Kidney (tissue), 14 donors: ENCODE results near the gene IRAK3. TPM values are rescaled to one million over a fixed set of nuclear protein-coding genes. Genes with fewer than 3 reads are reported as not detected.

Source experiments
- DNase-seq, 5 donors: peaks; one replicate each; pipeline ENCODE4 v3.0.0-alpha.2; 2013 to 2020
- FAIRE-seq: peaks from 2 replicates; lab custom pipeline; 2012; peaks lifted over from hg19 to GRCh38; lab: Jason Lieb, UNC
- H3K27ac ChIP-seq, 2 donors: one replicate each; pipeline ENCODE4 v1.7.0; 2013; ENCODE audit warnings: low read depth in 2 of 2, low read length in 2 of 2, inconsistent platforms in 1 of 2
- H3K27me3 ChIP-seq: one replicate; pipeline ENCODE4 v1.7.1; 2013; ENCODE audit warnings: low read length, inconsistent platforms; ENCODE audit not compliant: control insufficient read depth, insufficient read depth
- H3K36me3 ChIP-seq, 3 donors: one replicate each; pipeline versions ENCODE4 v1.7.0 to v1.7.1; 2013; ENCODE audit warnings: low read length in 3 of 3, control low read depth in 1 of 3, inconsistent platforms in 1 of 3; ENCODE audit not compliant: insufficient read depth in 3 of 3, control insufficient read depth in 2 of 3
- H3K4me1 ChIP-seq, 3 donors: one replicate each; pipeline versions ENCODE4 v1.7.0 to v1.7.1; 2013; ENCODE audit warnings: low read length in 3 of 3, inconsistent platforms in 1 of 3, low read depth in 1 of 3; ENCODE audit not compliant: control insufficient read depth in 2 of 3, insufficient read depth in 2 of 3
- H3K4me3 ChIP-seq, 3 donors: one replicate each; pipeline versions ENCODE4 v1.7.0 to v1.8.1; 2013; ENCODE audit warnings: low read length in 3 of 3, control low read depth in 1 of 3, inconsistent platforms in 1 of 3
- H3K9ac ChIP-seq, 3 donors: one replicate each; pipeline versions ENCODE4 v1.7.0 to v1.7.1; 2013; ENCODE audit warnings: low read length in 3 of 3, control low read depth in 1 of 3, inconsistent platforms in 1 of 3
- H3K9me3 ChIP-seq, 3 donors: one replicate each; pipeline versions ENCODE4 v1.7.0 to v1.7.1; 2013; ENCODE audit warnings: low read length in 3 of 3, control low read depth in 1 of 3, inconsistent platforms in 1 of 3; ENCODE audit not compliant: control insufficient read depth in 2 of 3, insufficient read depth in 1 of 3
- CTCF ChIP-seq: IDR thresholded peaks from 3 replicates; pipeline ENCODE4 v1.5.1; 2012; ENCODE audit warnings: mild to moderate bottlenecking, moderate library complexity, borderline replicate concordance; ENCODE audit not compliant: insufficient read depth; ENCODE audit errors: extremely low read depth
- intact Hi-C: fragments of 100-400 bp; cut with DNase I; formaldehyde crosslinking; loops from one replicate; pipeline ENCODE4 v1.11.1; 2022
- polyA plus RNA-seq: library from polyadenylated mRNA; stranded (reverse); fragments of 350-450 nt; fragmentation: Illumina TruSeq; extraction: RNeasy Lipid Tissue Mini Kit (QIAGEN cat#74804); gene quantifications from one replicate; pipeline ENCODE4 v1.2.3, GENCODE V29; 2014; ENCODE audit warnings: low read depth, low replicate concordance; ENCODE audit not compliant: insufficient read depth
- total RNA-seq: library from RNA; stranded (reverse); fragmentation: NEBNext Ultra II Directional; extraction: Animal tissue kit (Norgen Biotek cat#: 25700); gene quantifications from one replicate; pipeline ENCODE4 v1.2.1, GENCODE V29; 2021
- donor health status: control.
- donor health status: control.
- donor health status: control.
- donor health status: control.
- donor health status: control.
- donor health status: DM: yes; HTN: yes; CAD: no.
- donor health status: Normal renal cell carcinoma (clear cell type).

IRAK3 gene
- total and polyA plus RNA-seq, 2 donors from 2014 or later: 1.2 to 19.9 TPM

GRCh38 chr12:66187821-66188220 is 1.2 kb upstream of the IRAK3 start:
- TF ChIP-seq CTCF: no peak
- Histone ChIP-seq H3K9ac (no peak overlapping the region), H3K27ac (no peak overlapping the region), H3K9me3 (no peaks in the 10 kb centered on the region), H3K4me3 (no peak overlapping the region), H3K36me3 (no peaks in the 10 kb centered on the region), H3K4me1 (peaks cover 0 to 2% (median 0%) of the 10 kb centered on the region in 3 donors), H3K27me3 (no peaks in the 10 kb centered on the region)
- no peak for DNase-seq
- intact Hi-C loops: no loop called here
- FAIRE-seq: no peak

- peak overlapping the region in 1 of 3 donors; percentile 17 for H3K9ac ChIP-seq
- FAIRE-seq (no peak), DNase-seq (no peak)
- peak overlapping the region; percentile 30 to 51 (median 49) for H3K4me3 ChIP-seq
- H3K27ac ChIP-seq: peak overlapping the region in 1 of 2 donors; percentile 26
- no peaks in the 10 kb centered on the region for H3K9me3 ChIP-seq
- TF ChIP-seq CTCF: no peak
- H3K36me3 ChIP-seq: no peaks in the 10 kb centered on the region
- intact Hi-C loops: no loop called here
- peaks cover 0 to 2% (median 0%) of the 10 kb centered on the region in 3 donors for H3K4me1 ChIP-seq
- H3K27me3 ChIP-seq: no peaks in the 10 kb centered on the region
These were observed 451 bp downstream of the IRAK3 start for GRCh38 chr12:66189486-66189843.

GRCh38 chr12:66189889-66190288 is 875 bp downstream of the IRAK3 start:
- peak overlapping the region in 1 of 2 donors; percentile 26 for H3K27ac ChIP-seq
- no peaks in the 10 kb centered on the region for H3K36me3 ChIP-seq
- H3K4me3 ChIP-seq: peak overlapping the region in 2 of 3 donors; percentile 49 to 51
- no peaks in the 10 kb centered on the region for H3K9me3 ChIP-seq
- H3K4me1 ChIP-seq: peaks cover 0 to 2% (median 0%) of the 10 kb centered on the region in 3 donors
- intact Hi-C loops: no loop called here
- peak overlapping the region in 2 of 3 donors; percentile 17 to 39 for H3K9ac ChIP-seq
- no peaks in the 10 kb centered on the region for H3K27me3 ChIP-seq
- TF ChIP-seq CTCF: no peak
- FAIRE-seq: no peak
- DNase-seq: no peak
